ENCODE results near the gene LIMCH1.

The LIMCH1 gene

DNA sequence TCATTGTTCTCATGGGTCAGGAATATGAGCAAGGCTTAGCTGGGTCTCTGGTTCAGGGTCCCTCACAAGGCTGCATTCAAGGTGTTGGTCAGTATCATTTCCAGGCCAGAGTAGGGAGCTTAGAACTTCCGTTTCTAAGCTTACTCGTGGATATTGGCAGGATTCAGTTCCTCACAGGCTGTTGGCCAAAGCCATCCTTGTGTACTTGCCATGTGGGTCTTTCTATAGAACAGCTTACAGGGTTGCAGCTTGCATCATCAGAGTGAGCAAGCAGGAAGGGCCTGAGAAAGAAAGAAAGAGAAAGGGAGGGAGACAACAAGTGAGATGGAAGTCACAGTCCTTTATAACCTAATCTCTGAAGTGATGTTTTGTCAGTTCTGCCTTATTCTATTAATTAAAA, 5.1 kb upstream of the LIMCH1 start:
- no peak for DNase-seq

DNA sequence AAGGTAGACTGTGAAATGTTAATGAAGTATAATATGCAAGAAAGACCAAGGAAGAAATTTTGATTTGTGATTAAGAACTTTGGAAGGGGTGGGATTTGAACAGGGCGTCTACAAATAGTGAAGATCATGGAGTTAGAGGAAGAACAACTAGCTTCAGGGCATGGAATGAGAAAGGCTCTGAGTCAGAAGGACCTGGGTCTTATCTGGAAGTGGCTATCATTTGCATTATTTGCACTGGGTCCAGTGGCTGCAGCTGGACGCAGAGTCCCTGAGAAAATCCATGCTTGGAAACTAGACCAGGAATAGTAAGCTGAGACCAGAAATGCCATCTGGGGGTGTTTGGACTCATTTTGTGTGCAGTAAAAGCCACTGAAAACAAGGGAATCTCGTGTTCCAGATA, 4.3 kb upstream of the LIMCH1 start:
- DNase-seq = no peak

DNA sequence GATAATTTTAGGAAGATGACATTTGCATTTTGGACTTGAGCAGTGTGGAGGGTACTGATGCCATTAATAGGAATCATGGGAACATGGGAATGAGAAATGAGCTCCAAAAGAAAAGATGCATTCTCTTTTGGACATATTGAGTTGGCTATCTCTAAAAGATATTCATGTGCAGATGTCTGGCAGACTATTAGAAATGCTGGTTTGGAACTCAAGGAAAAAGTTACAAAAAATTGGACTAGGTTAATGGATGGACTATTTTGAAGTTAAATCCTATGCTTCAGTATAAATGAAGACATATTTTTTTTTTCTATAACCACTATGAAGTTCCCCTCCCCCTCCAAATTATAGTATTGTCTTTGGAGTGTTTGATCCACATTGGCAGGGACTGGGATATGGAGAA, 3.6 kb upstream of the LIMCH1 start:
- no peak for DNase-seq

DNA sequence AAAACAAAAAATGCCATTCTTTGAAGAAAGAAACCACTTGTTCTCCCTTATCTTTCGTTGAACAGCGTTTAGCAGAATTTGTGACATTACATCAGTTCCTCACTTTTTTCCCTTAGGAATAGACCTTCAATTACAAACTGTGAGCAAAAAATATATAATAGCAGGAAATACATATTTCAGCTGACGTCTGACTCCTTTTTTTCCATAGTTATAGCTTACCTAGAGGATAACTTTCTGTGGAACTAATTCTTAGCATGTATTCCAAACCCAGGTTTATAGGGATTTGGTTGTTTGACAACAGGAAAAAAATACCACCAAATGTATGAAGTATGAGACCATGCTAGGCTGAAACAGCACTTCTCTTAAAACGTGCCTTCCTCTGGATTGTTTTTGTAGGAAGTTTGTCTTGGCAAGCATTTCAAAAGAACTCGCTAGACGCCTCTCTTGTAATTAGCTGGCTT, 2.0 kb upstream of the LIMCH1 start:
- no peak for DNase-seq

DNA sequence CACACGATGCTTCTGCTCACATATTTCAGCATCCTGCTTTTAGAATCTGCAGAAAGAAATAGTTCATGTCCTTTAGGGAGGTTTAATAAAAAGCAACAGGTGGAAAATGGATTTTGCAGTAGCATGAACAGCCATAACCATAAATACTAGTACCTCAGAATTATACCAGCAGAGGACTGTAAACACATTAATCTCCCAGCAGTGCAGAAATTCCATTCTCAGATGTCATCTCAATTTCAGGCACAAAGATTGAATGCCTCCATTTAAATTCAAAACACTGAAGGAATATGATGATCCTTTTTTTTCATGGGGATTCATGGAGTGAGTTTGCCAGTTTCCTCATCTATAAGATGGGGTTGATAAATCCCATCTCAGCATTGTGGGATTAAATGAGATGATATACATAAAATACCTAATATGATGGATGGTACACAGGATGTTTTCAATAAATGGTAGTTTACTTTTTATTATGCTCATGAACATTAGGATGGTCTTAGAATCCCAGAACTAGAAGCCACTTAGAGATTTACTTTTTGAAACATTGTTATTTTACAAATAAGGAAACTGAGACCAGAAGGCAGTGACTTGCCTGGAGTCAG, 566 bp upstream of the LIMCH1 start:
- DNase-seq = no peak

DNA sequence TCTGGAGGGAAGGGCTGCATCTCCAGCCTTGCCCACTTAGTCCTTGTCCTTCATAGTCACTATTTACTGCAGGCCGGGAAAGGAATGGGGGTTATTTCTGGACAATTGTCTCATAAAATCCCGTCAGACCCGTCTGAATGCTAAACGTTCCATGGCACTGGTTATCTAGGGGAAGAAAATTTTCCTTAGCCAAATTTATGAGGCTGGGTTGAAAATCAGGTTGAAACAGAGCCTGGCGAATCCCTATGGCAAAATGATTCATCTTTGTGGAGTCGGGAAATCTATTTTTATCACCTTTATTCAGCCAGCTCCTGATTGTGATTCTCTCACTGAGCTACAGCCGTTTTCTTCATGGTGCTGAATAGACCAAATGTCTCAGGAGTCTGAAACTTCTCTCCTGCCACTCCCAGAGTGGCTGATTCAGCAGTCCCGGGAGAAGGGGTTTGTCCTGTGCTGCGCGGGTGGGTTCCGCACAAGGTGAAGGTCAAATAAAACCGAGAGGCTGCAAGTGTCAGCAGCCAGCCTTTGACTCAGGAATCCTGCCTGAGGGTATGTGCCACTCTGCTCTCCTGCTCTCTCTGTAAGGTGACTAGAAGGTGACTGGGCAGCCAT, 1.0 kb downstream of the LIMCH1 start:
- no peak for DNase-seq

DNA sequence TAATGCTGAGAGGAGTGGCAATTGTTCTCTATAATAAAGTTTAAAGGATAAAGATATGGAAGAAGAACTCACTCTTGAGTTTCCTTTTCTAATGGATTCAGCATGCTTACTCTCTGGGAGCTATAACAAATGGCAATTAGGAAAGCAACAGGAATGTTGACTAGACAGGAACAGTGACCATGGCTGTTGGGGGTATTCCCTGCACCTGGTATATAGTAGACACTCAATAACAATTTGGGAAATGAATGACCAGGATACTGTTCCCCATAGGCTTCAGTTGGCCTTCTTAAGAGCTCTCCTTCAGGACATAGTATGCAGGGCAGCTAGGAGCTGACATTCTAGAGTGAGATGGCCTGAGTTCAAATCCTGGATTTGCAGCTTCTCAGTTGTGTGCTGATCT, 1.8 kb downstream of the LIMCH1 start:
- no peak for DNase-seq

DNA sequence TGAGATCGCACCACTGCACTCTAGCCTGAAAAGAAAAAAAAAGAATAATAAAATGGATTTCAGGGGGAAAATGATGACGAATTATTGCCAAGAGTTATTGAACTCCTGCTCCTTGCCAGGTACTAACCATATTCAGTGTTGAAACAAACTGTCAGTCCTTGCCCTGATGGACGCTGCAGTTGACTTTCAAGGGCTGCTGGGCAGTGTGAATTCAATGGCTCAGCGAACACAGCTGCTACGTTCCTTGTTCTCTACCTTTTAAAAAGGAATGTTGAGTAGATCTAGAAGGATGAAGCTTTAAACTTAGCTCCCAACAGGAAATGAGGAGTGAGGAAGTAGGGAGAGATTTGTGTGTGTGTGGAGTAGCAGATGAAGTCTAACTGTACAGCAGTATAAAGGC, 2.7 kb downstream of the LIMCH1 start:
- DNase-seq = no peak

DNA sequence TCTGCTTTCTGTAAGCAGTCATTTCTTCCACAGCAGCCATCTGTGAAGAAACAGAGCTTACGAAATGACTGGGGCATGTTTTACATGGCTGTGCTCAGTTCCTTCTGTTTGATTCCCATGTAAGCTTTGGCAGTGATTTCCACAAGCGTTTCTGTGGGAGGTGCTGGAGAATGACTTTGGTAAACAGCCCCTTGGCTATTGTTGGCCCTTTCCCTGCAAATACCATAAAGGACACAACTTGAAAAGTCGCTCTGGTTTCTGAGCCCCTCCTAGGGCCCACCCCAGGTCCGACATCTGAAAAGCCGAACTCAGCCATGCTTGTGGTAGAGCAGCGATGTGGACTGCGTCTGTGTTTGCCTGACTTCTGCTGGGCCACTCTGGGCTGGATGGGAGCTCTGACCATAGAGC, 3.7 kb downstream of the LIMCH1 start:
- no peak for DNase-seq

DNA sequence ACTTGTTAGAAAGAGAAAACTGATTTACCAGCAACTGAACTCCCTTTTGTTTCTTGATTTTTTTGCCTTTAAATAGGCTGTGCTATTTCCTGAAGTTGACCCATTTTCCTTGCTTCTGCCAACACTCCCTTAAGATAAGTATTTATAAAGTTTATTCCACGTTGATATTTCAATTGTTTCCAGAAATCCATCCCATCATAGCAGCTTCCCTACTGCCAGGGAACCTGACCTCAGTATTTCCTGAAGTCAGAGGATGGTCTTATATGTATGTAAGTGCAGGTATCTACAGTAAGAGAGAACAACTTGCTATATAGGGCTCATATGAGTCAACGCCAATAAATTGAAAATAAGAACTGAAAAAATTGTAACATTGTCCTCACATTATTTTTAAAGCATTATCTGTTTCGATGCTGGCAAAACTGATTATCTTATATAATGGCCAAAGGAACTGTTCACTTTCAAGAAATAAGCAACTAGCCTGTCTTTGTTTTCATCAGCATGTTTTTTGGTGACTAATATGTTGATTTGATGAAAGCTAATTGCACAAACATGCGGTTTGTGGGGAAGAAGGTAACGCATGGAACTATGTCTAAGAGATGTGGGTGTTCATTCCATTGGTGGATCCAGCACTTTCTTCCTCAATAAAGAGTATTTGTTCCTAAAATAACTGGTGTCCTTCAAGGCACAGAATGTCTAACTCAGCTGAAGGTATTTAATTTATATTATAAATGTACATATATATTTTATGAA, 4.7 kb downstream of the LIMCH1 start:
- no peak for DNase-seq

DNA sequence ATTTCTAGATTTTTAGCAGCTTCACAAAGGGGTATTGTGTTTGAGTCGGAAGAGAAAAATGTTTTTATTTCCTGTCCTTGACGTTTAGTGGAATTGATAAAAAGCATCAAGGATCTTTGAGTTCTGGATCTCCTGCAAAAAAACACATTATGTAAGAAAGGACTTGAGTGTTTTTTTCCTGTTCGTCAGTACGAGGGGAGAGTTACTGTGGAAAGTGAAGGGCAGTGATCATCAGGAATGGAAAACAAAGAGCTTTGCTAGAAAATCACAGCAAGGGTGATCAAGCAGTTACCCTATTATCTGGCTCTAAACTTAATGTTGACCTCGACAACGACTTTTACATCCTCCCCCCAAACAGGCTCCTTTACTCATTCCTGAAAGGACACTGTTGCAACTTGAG, 7.3 kb downstream of the LIMCH1 start:
- no peak for DNase-seq

DNA sequence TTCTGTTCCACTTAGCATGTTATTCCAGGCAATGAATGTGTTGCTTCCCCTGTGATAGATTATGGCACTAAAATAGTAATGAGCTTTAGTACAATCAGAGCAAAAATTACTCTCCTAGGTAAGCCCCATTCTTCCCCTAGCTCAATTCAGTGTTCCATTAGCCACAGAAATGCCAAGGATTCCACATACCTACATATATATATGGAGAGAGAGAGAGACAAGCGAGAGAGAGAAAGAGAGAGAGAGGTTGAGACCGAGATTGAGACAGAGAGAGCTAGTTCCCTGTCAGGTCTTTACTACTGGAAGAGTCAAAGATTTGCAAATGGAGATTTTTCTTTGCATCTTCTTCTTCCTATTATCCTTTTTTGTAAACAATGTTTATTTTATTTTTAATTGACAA, 8.7 kb downstream of the LIMCH1 start:
- no peak for DNase-seq

DNA sequence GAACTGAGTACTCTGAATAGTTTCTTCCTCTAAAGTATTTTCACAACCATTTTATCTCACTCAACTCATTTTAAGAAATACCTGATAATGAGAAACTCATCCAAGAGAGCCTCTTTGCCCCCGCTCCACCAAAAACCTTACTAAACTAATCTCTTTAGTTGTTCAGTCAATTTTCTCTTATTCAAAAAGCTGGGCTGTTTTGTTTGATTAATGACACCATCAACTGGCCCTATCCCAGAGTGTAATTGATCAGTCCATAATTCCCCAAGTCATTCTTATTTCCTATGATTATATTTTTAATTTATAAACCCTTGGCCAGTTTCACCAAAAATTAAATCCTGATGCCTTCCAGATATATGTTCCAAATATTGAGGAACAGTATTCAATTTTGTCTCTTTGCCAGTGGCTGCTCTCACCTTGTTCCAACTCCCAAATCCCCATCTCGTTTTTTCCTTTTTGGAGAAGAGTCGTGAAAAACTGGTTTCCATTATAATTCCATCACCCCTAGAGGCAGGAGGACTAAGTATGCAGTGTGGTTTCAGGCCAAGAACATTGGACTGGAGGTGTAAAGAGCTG, 10.4 kb downstream of the LIMCH1 start:
- DNase-seq = no peak

DNA sequence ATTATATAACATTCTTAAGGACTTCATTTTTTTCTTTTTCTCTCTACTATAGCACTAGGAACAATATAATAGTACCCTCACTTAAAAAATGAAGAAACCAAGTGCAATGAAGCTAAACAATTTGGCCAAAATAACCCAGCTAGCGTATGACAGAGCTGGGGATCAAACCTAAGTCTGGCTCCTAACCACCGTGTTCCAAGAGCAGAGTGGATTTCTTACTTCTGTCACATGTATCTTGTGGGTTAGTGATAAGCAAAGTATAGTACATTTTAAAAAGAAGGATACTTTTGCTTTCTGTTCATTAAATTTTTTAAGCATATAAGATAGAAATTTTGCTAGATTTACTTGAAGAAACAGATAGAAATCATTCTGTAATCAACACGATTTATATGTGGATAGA, 11.5 kb downstream of the LIMCH1 start:
- DNase-seq = no peak

DNA sequence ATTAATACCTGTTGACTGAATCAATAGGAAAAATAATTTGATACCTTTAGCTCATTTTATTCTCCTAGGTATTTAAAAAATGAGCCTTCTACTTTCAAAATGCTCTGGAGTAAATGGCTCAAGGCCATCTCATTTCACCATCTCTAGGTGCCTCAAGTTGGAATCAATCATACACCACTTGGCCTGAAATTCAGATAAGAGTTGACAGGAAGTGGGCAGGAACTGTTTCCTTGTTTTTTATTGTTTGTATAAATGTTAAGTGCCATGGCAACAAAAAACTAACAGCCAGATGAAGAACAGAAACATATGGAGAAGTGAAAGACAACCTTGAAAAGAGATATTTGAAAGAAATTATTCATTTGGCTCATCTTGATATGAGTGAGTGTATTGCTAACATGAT, 12.4 kb downstream of the LIMCH1 start:
- DNase-seq = no peak

DNA sequence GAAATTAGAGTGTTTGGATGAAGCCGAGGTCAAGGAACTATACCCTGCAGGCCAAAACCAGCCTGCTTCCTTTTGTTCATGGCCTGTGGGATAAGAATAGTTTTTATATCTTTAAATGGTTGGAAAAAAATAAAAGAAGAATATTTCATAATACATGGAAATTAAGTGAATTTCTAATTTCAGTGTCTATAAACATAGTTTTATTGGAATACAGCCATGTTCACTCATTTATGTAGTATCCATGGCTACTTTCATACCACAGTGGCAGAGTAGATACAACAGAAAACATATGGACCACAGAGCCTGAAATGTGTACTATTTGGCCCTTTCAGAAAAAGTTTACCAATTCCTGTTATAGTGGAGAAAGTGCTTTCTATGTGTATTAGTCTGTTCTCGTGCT, 13.6 kb downstream of the LIMCH1 start:
- DNase-seq = no peak

DNA sequence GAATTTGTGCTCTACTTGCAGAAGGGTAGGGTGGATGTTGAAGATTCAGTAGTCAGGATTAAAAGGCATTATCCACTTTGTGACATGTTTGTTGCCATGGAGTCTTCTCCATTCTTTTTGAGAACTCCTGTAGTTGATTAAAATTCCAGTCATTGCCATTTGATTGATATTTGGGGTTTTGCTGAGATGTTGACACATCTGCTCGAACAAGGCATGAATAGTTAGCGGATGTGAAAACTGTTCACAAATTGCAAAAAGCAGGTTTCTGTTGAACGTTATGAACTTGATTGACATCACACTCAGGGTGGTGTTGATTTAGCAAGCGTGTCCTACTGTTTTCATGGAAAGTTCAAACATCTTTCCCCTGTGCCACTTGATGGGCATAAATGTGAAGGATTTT, 16.9 kb downstream of the LIMCH1 start:
- DNase-seq = no peak

DNA sequence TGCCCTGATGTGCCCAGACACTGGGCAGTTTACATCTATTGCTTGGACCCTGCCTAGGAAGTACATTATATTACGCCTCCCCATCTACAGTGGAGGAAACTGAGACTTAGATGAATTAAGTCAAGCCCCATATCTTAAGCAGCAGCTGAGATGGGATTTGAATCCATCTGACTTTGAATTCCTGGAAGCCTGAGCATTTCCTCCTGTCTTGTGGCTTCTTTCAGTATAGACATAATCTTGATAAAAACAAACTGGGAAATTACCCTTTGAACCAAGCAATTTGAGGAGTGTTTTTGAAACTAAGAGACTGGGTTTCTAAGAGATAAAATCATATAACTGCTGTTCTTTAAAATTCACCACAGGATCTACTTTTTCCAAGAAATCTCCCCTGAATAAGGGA, 18.6 kb downstream of the LIMCH1 start:
- no peak for DNase-seq

DNA sequence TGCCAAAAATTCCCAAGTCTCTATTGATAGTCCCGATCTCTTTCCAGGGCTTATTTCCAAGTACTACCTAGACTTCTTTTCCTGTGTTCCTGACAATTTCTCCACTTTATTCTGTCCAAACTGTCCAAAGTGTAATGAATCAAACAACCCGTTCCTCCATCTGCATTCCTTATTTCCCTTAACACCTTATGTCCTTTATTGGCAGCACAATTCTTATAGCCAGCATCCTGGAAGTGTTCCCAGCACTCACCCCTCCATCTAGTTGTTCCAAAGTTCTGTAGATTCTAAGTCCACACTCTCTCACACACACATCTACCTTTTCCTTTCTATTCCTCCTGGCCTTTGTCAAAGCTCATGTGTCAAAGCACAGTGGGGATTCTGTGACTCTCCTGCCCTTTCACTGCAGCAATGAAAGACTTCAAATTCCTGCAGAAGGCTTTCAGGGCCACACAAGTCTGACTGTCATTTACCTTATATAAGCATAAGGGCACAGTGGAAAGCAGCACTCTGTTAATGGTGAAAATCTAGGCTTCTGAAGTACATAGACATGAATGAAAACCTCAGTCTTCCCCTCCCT, 22.1 kb downstream of the LIMCH1 start:
- DNase-seq = no peak

DNA sequence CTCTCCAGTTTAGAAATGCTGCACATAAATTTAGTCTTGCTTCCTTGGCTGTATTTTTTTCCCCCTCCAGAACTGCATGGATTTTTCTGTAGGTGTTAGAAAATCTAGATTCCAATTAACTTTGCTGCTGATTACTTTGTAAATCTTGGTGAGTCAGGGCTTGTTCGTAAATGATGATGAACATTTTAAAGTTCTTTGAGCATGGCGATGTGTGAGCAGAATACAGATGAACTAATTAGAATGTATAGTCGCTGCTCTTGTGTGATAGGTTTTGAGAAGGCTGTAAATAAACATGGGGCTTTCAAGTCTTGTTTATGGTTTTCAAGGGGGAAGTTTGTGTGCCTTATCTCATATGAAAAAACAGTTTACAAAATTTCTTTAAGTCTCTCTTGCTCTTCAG, 23.3 kb downstream of the LIMCH1 start:
- DNase-seq = no peak

DNA sequence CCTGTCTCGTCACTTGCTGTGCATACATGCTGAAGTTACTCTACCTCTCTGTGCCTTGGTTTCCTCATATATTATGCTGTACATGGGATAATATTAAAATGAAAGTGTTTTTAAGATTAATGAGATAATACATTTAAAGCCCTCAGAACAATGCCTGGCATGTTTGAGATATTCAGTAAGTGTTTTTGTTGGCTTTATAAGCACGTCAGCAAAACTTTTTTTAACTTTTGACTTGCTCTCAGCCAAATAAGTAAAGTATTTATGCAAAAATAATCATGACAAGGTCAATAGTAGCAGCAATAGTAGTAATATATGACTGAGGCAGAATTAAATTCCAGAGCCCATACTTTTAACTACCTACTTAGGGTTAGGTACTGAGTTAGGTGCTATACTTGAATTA, 29.2 kb downstream of the LIMCH1 start:
- DNase-seq = no peak

DNA sequence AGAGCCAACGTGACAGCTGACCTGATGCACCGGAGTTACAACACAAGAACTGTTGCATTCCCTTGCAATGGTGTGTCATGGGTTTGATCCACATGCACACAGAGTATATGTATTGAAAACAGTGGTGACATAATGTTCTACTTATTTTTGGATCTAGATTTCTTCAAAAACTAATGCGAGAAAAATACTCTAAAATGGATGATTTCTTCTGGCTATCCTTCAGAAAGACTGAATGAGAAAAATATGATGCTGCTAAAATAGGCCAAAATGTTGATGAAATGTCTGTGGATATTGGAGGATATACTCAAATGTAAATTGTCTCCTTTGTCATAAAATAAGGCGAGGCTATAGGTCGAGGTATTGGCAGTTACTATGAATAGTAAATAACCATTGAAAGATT, 30.4 kb downstream of the LIMCH1 start:
- no peak for DNase-seq

DNA sequence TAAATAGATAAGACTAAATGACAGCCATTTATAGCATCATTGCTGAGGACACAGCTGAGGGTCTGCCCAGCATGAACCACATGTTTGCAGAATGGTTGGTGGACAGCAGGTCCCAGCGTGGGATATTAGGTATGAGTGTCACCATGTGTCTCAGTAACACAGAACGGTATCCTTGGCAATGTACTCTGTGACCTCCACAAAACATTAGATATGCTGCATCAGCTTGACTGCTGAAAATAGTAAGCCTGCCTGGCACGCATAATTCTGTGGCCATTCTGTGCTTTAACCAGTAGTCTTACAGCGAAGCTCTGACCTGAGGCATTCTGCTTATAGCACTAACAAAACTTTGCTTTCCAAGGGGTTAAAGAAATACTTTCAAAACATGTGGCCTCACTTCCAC, 32.0 kb downstream of the LIMCH1 start:
- DNase-seq = no peak

DNA sequence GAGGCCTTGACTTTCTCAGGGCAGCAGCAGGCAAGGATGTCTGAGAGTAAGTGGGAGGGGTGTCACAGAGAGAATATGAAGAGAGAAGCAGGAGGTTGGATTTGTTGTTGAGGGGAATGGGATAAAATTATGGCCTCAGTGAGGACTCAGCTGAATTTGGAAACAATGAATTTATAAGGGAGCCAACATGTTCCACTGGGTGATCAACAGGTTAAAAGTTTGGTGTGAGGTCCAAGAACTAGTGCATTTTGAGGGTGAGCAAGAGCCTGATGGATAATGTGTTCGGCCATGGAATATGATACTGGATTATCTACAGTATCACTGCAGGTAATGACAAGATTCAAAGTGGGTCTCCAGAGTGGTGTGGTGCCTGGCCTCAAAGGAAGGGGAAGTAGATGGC, 33.5 kb downstream of the LIMCH1 start:
- no peak for DNase-seq

All from activated CD4-positive, alpha-beta T cell treated with anti-CD3 and anti-CD28 coated beads, Interleukin-10, Interleukin-2, amounts not matched to agents 100 ng/mL and 50 ng/mL, durations not matched to agents 16 hours and 8 hours (primary cell).